Smooth muscle cell (in vitro differentiated cells): ENCODE results near the gene SPECC1L. TPM values are rescaled to one million over a fixed set of nuclear protein-coding genes. Genes with fewer than 3 reads are reported as not detected.
A peak's percentile ranks its signal among the peaks of the same experiment; 100 is the strongest.
"Not testable (repeated sequence)": the region's sequence is repeated elsewhere in the genome, so short reads cannot be mapped to it uniquely, and the experiment has no call there.

Source experiments
- DNase-seq: peaks from one replicate; lab custom pipeline; 2025; ENCODE audit not compliant: unreplicated experiment; lab: John Stamatoyannopoulos, UW
- H2AFZ ChIP-seq: fragments of 200-600 bp; sonication (generic); 2 replicates; pipeline ENCODE4 v1.6.0; 2016; ENCODE audit warnings: antibody characterized with exemption, low read depth, mild to moderate bottlenecking
- H3F3A ChIP-seq: fragments of 200-600 bp; sonication (generic); 2 replicates; pipeline ENCODE4 v1.6.0; 2017; ENCODE audit warnings: antibody characterized with exemption, low read depth
- H3K27ac ChIP-seq: fragments of 200-600 bp; sonication (generic); 2 replicates; pipeline ENCODE4 v1.5.1; 2016; ENCODE audit warnings: low read depth, mild to moderate bottlenecking
- H3K27me3 ChIP-seq: fragments of 200-600 bp; sonication (generic); 2 replicates; pipeline ENCODE4 v1.6.1; 2016; ENCODE audit warnings: low read depth, mild to moderate bottlenecking
- H3K36me3 ChIP-seq: fragments of 200-600 bp; sonication (generic); 2 replicates; pipeline ENCODE4 v1.5.1; 2016; ENCODE audit warnings: low read depth
- H3K4me1 ChIP-seq: fragments of 200-600 bp; sonication (generic); 2 replicates; pipeline ENCODE4 v1.5.1; 2016; ENCODE audit warnings: low read depth
- H3K4me2 ChIP-seq: fragments of 200-600 bp; sonication (generic); 2 replicates; pipeline ENCODE4 v1.6.0; 2016; ENCODE audit warnings: mild to moderate bottlenecking
- H3K4me3 ChIP-seq: fragments of 200-600 bp; sonication (generic); 2 replicates; pipeline ENCODE4 v1.5.1; 2016; ENCODE audit warnings: mild to moderate bottlenecking
- H3K79me2 ChIP-seq: fragments of 200-600 bp; sonication (generic); 2 replicates; pipeline ENCODE4 v1.6.0; 2016; ENCODE audit warnings: low read depth, mild to moderate bottlenecking
- H3K9ac ChIP-seq: fragments of 200-600 bp; sonication (generic); 2 replicates; pipeline ENCODE4 v1.6.0; 2016; ENCODE audit warnings: low read depth
- H3K9me3 ChIP-seq: fragments of 200-600 bp; sonication (generic); replicated peaks from 2 replicates; pipeline ENCODE4 v1.5.1; 2016; ENCODE audit warnings: low read depth
- H4K20me1 ChIP-seq: fragments of 200-600 bp; sonication (generic); 2 replicates; pipeline ENCODE4 v1.6.0; 2016; ENCODE audit warnings: low read depth
- WGBS: methylation state at CpG from one replicate; pipeline ENCODE4 v1.1.7; 2016; ENCODE audit warnings: low lambda C conversion rate; 5-methylcytosine and 5-hydroxymethylcytosine counted together
- polyA plus RNA-seq: library from polyadenylated mRNA; unstranded; fragments of >200 nt; fragmentation: Nextera tagmentation; extraction: Ambion mirVana; gene quantifications from 2 replicates; pipeline ENCODE4 v1.2.1, GENCODE V29; 2016
- total RNA-seq: library from RNA; depleted of rRNA; stranded (reverse); fragments of >200 nt; gene quantifications from 2 replicates; pipeline ENCODE4 v1.2.3, GENCODE V29; 2014
- TF ChIP-seq, protein P1 (sequence below): fragments of 200-600 bp; sonication (generic); IDR thresholded peaks from 2 replicates; pipeline ENCODE4 v1.5.1; 2017; ENCODE audit warnings: borderline replicate concordance, mild to moderate bottlenecking, antibody characterized with exemption; ENCODE audit not compliant: insufficient read depth, poor library complexity, severe bottlenecking

SPECC1L gene
- total and polyA plus RNA-seq, 2 experiments from 2014 or later: 10.0 to 19.1 TPM

DNA sequence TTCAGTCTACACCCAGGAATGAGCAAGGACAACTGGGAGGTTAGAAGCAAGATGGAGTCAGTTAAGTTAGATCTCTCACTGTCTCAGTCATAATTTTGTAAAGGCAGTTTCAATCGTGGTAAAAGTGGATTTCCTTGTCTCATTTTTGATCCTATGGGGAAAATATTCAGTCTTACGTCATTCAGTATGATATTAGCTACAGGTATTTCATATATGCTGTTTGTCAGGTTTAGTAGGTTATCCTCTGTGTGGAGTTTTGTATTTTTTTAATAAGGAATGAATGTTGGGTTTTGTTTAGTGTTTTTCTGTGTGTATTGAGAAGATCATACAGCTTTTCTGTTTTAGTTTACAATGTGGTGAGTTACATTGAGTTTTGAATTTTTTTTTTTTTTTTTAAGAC lies 11.8 kb downstream of the SPECC1L start:
- peaks cover 39% of the 10 kb centered on the region for H4K20me1 ChIP-seq
- no peaks in the 10 kb centered on the region for H3K9me3 ChIP-seq
- no peaks in the 10 kb centered on the region for H3K36me3 ChIP-seq
- no peak for DNase-seq
- peaks cover 15% of the 10 kb centered on the region for H3K4me1 ChIP-seq
- H3K4me3 ChIP-seq: no peak overlapping the region
- peak overlapping the region; percentile 75 for H3K27ac ChIP-seq
- 77% methylated on average over 2 of the region's 2 CpGs for WGBS
- peaks cover 18% of the 10 kb centered on the region for H3F3A ChIP-seq
- no peaks in the 10 kb centered on the region for H3K27me3 ChIP-seq
- peaks cover 72% of the 10 kb centered on the region for H3K79me2 ChIP-seq
- no peak overlapping the region for H3K4me2 ChIP-seq
- TF ChIP-seq, protein P1, sequence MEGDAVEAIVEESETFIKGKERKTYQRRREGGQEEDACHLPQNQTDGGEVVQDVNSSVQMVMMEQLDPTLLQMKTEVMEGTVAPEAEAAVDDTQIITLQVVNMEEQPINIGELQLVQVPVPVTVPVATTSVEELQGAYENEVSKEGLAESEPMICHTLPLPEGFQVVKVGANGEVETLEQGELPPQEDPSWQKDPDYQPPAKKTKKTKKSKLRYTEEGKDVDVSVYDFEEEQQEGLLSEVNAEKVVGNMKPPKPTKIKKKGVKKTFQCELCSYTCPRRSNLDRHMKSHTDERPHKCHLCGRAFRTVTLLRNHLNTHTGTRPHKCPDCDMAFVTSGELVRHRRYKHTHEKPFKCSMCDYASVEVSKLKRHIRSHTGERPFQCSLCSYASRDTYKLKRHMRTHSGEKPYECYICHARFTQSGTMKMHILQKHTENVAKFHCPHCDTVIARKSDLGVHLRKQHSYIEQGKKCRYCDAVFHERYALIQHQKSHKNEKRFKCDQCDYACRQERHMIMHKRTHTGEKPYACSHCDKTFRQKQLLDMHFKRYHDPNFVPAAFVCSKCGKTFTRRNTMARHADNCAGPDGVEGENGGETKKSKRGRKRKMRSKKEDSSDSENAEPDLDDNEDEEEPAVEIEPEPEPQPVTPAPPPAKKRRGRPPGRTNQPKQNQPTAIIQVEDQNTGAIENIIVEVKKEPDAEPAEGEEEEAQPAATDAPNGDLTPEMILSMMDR: no peak
- H2AFZ ChIP-seq: no peak overlapping the region
- no peak overlapping the region for H3K9ac ChIP-seq

- no peaks in the 10 kb centered on the region for H3K36me3 ChIP-seq
- H3K9ac ChIP-seq: peak overlapping the region; percentile 65
- TF ChIP-seq, protein P1: no peak
- H3K4me2 ChIP-seq: peak overlapping the region; percentile 82
- no peaks in the 10 kb centered on the region for H3K27me3 ChIP-seq
- H3K27ac ChIP-seq: peak overlapping the region; percentile 92
- 4% methylated on average over 2 of the region's 2 CpGs for WGBS
- peaks cover 27% of the 10 kb centered on the region for H3K4me1 ChIP-seq
- H3K9me3 ChIP-seq: no peaks in the 10 kb centered on the region
- H2AFZ ChIP-seq: no peak overlapping the region
- H3K79me2 ChIP-seq: peaks cover 59% of the 10 kb centered on the region
- no peak for DNase-seq
- H3F3A ChIP-seq: peaks cover 24% of the 10 kb centered on the region
- H3K4me3 ChIP-seq: peak overlapping the region; percentile 18
- H4K20me1 ChIP-seq: peaks cover 29% of the 10 kb centered on the region
Measured at GRCh38 chr22:24284747-24285203, 14.1 kb downstream of the SPECC1L start.

DNA sequence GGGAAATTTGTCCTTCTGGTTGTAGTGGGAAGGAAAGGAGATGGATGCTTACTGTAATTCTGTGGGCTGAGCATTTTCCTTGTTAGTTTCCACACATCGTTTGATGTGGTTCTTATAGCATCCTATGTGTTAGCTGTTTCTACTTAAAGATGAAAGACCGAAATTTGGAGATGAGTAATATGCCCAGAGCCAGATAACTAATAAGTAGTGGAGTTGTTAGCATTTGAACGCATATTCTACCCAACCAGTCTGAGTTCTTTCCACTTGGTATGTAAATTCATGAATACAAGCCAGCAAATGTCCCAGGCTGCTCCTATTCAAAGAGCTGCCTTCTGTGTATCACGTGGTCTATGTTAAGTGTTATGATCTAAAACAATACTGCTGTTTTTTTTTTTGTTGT lies 14.6 kb downstream of the SPECC1L start:
- no peaks in the 10 kb centered on the region for H3K27me3 ChIP-seq
- peak overlapping the region; percentile 92 for H3K27ac ChIP-seq
- WGBS: 1% methylated on average over 4 of the region's 4 CpGs
- H3K4me3 ChIP-seq: peak overlapping the region; percentile 18
- peaks cover 32% of the 10 kb centered on the region for H4K20me1 ChIP-seq
- H2AFZ ChIP-seq: no peak overlapping the region
- H3K36me3 ChIP-seq: no peaks in the 10 kb centered on the region
- no peak for DNase-seq
- H3F3A ChIP-seq: peaks cover 28% of the 10 kb centered on the region
- peak overlapping the region; percentile 65 for H3K9ac ChIP-seq
- H3K4me2 ChIP-seq: peak overlapping the region; percentile 82
- TF ChIP-seq, protein P1: no peak
- peaks cover 32% of the 10 kb centered on the region for H3K4me1 ChIP-seq
- H3K79me2 ChIP-seq: peaks cover 59% of the 10 kb centered on the region
- no peaks in the 10 kb centered on the region for H3K9me3 ChIP-seq

- H3K4me3 ChIP-seq, DNase-seq, H3K27me3 ChIP-seq, H3K9me3 ChIP-seq, H3K27ac ChIP-seq, H3K4me2 ChIP-seq, H3K36me3 ChIP-seq, H3K9ac ChIP-seq, H2AFZ ChIP-seq: not testable (repeated sequence)
- Histone ChIP-seq H3K79me2 (peaks cover 60% of the 10 kb centered on the region), H3F3A (peaks cover 36% of the 10 kb centered on the region), H4K20me1 (peaks cover 41% of the 10 kb centered on the region), H3K4me1 (peaks cover 41% of the 10 kb centered on the region)
- 82% methylated on average over 8 of the region's 9 CpGs for WGBS
Measured at GRCh38 chr22:24287212-24287611, 16.6 kb downstream of the SPECC1L start.

DNA sequence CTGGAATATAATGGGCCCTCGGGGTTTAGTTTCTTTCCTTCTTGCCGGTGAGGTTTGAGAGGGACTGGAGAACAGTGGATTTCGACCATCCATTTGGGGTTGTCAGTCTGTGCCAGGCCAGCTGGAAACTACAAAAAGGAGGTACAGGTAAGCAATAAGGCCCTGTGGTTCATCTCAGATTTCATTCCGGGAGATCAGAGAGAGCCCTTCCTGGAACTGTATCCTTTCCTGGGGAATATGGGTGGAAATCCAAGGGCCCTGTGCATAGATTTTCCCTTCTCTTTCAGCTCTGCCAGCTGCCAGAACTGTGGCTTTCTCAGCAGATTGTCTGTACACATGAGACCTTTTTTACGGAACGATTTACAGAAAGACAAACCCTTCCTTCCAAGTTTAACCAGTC lies 17.2 kb downstream of the SPECC1L start:
- Histone ChIP-seq H3K27ac (peak overlapping the region; percentile 81), H4K20me1 (peaks cover 41% of the 10 kb centered on the region), H3K79me2 (peaks cover 59% of the 10 kb centered on the region), H3F3A (peaks cover 34% of the 10 kb centered on the region), H3K4me1 (peaks cover 41% of the 10 kb centered on the region)
- H3K9ac ChIP-seq, H3K4me2 ChIP-seq, H3K36me3 ChIP-seq, H3K27me3 ChIP-seq, H3K9me3 ChIP-seq, H3K4me3 ChIP-seq, DNase-seq, H2AFZ ChIP-seq: not testable (repeated sequence)
- WGBS: 82% methylated on average over 6 of the region's 6 CpGs
